ENCODE measurements around the gene CABP4.

The CABP4 gene

GRCh38 chr11:67499808-67500483 is 44.8 kb downstream of the CABP4 start:
- no peak for TF ChIP-seq PAX5 (IDR thresholded peaks at IDR 0.05; ENCODE audit: insufficient read depth, low read length, severe bottlenecking)
- TF ChIP-seq TAF1 (IDR thresholded peaks at IDR 0.05; ENCODE audit: low read depth, low read length), result no peak
- TF ChIP-seq POU2F2 (IDR thresholded peaks at IDR 0.05; ENCODE audit: low read depth, low read length), result no peak
- no peak for TF ChIP-seq SPI1 (IDR thresholded peaks at IDR 0.05; ENCODE audit: low read depth, low read length)
- TF ChIP-seq POLR2A (IDR thresholded peaks at IDR 0.05; ENCODE audit: low read depth, low read length), result no peak
- no peak for TF ChIP-seq POLR2AphosphoS5 (IDR thresholded peaks at IDR 0.05; ENCODE audit: low read depth, low read length)
- FAIRE-seq, result no peak

GRCh38 chr11:67500484-67500821 is 45.3 kb downstream of the CABP4 start:
- DNase-seq (ENCODE audit: insufficient read length, low spot score) (no peak), FAIRE-seq (no peak)
- no peak for TF ChIP-seq POLR2AphosphoS5 (IDR thresholded peaks at IDR 0.05; ENCODE audit: low read depth, low read length)
- no peak for TF ChIP-seq TAF1 (IDR thresholded peaks at IDR 0.05; ENCODE audit: low read depth, low read length)
- no peak for TF ChIP-seq SPI1 (IDR thresholded peaks at IDR 0.05; ENCODE audit: low read depth, low read length)
- TF ChIP-seq POLR2A (IDR thresholded peaks at IDR 0.05; ENCODE audit: low read depth, low read length), result no peak
- TF ChIP-seq PAX5 (IDR thresholded peaks at IDR 0.05; ENCODE audit: insufficient read depth, low read length, severe bottlenecking), result no peak
- TF ChIP-seq POU2F2 (IDR thresholded peaks at IDR 0.05; ENCODE audit: low read depth, low read length), result no peak

More at GRCh38 chr11:67499808-67500483, 44.8 kb downstream of the CABP4 start:
- no peak for DNase-seq (ENCODE audit: insufficient read length, low spot score)

DNA sequence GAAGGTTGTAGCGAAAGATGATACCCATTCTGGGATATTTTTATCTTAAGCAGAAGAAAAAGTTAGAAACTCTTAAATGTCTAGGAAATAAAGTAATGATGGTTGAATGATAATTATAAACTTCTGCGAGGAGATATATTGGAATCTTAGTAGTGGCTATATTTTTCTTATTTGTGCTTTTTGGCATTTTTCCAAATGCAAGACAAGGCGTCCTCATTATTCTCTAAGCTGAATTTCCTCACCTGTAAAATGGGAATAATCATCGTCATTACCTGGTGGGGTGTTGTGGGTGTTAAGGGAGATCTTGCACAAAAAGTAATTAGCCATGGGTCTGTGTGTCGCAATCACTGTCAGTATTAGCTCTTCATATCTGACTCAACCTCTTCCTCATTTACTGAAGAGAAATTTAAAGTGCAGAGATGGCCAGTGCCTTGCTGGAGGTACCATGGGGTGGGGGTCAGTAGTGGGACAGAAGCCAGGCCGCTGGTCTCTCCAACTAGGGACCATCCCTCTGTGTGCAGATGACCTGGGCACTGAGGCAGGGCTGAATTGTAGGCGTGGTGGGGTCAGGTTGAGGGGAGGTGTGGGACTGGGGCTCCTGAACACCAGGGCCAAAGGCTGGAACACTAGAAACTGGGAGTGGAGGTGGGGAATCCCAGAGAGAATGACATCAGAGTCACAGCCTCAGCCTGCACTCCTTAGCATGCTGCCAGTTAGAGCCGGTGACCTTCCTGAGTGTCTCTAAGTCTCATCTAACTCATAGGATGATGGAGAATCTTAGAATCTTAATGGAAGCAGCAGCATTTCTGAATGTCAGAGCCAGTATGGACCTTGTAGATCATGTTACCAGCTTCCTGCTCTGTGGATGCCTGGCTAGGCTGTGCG is 45.9 kb downstream of the CABP4 start:
- no peak for TF ChIP-seq TAF1 (IDR thresholded peaks at IDR 0.05; ENCODE audit: low read depth, low read length)
- TF ChIP-seq POLR2A (IDR thresholded peaks at IDR 0.05; ENCODE audit: low read depth, low read length), result no peak
- TF ChIP-seq PAX5 (IDR thresholded peaks at IDR 0.05; ENCODE audit: insufficient read depth, low read length, severe bottlenecking), result no peak
- FAIRE-seq (no peak), DNase-seq (ENCODE audit: insufficient read length, low spot score) (no peak)

DNA sequence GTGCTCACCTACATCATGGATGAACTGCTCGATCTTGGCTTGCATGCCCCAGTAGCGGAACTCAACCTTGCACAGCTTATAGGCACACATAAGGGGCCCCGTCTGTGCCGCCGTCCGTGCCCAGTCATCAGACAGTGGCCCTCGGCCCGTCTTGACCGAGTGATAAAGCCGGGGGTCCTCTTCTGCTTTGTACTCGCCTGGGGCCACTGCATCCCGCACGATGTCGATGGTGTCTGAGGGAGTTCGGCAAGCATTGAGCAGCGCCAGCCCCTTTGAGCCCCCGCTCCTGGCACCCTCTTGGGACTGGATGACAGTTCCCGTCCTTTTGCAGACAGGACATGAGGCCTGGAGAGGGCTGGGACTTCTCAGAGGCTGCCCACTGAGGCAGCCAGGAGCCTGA is 46.7 kb downstream of the CABP4 start:
- no peak for FAIRE-seq
- no peak for DNase-seq (ENCODE audit: insufficient read length, low spot score)
- TF ChIP-seq TAF1 (IDR thresholded peaks at IDR 0.05; ENCODE audit: low read depth, low read length) (no peak), POLR2A (IDR thresholded peaks at IDR 0.05; ENCODE audit: low read depth, low read length) (no peak), POLR2AphosphoS5 (IDR thresholded peaks at IDR 0.05; ENCODE audit: low read depth, low read length) (no peak), PAX5 (IDR thresholded peaks at IDR 0.05; ENCODE audit: insufficient read depth, low read length, severe bottlenecking) (no peak), SPI1 (IDR thresholded peaks at IDR 0.05; ENCODE audit: low read depth, low read length) (no peak), POU2F2 (IDR thresholded peaks at IDR 0.05; ENCODE audit: low read depth, low read length) (no peak)

DNA sequence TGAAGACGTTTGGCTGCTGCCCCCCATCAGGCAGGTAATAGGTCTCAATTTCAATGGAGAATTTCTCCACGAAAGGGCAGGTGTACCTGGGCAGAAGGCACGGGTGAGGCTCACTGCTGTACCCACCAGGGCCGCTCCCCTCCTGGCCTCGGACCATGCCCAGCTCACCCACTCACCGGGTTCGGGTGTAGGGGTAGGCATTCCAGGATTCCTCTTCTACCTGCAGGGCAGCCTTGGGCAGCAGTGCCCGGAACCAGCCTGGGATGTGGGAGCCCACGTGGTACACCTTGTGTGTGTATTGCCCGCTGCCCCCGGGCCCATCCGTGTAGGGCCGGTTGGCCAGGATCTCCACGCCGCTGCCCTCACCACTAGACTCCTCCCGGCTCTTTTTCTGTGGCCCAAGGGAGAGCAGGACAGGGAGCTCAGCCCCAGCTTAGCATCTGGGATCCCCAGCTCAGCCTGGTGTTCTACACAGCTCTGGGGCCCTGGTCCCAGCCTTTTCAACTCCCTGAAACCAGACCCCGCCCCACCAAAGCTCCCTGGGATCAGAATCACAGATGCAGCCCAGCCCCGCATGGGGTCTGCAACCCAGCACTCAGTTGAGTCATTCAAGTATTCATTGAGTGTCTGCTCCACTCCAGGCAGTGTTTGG is 47.3 kb downstream of the CABP4 start:
- no peak for TF ChIP-seq POU2F2 (IDR thresholded peaks at IDR 0.05; ENCODE audit: low read depth, low read length)
- no peak for DNase-seq (ENCODE audit: insufficient read length, low spot score)
- FAIRE-seq, result no peak

- FAIRE-seq, result no peak
- DNase-seq (ENCODE audit: insufficient read length, low spot score), result no peak
- no peak for TF ChIP-seq POLR2AphosphoS5 (IDR thresholded peaks at IDR 0.05; ENCODE audit: low read depth, low read length)
- no peak for TF ChIP-seq TAF1 (IDR thresholded peaks at IDR 0.05; ENCODE audit: low read depth, low read length)
- TF ChIP-seq POLR2A (IDR thresholded peaks at IDR 0.05; ENCODE audit: low read depth, low read length), result no peak
- no peak for TF ChIP-seq POU2F2 (IDR thresholded peaks at IDR 0.05; ENCODE audit: low read depth, low read length)
- TF ChIP-seq PAX5 (IDR thresholded peaks at IDR 0.05; ENCODE audit: insufficient read depth, low read length, severe bottlenecking), result no peak
- TF ChIP-seq SPI1 (IDR thresholded peaks at IDR 0.05; ENCODE audit: low read depth, low read length), result no peak
These were observed 48.2 kb downstream of the CABP4 start for GRCh38 chr11:67503119-67504004.

- no peak for DNase-seq (ENCODE audit: insufficient read length, low spot score)
- peak; percentile 41 for FAIRE-seq
These were observed 49.1 kb downstream of the CABP4 start for GRCh38 chr11:67504005-67504949.

DNA sequence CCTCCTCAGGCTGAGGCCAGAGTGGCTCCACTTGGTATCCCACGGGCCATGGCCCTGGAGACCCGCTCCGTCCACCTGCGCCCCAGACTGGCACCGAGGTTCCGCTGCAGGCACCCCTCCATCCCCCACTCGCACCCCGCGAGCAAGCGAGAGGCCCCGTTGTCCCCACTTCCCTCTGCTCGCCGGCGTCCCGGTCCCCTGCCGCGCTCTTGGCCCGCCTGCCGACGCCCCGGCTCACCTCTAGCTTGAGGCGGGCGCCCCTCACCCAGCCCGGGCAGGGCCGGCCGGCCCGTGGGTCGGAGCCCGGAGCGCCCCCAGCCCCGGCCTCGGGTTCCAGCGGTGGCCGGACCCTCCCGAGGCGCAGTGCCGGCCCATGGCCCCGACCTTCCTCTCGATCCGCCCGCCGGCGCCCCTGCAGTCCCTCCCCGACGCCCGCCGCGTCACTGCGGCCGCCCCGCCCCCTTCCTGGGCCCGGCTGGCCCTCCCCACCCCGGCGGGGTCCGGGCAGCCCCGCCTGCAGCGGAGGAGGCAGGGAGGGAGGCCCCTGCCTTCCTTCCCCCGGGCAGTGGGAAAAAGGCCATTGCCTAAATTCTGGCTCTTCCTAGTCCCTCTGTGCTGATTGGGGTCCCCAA is 49.9 kb downstream of the CABP4 start, which contains the start of gene PITPNM1:
TSS of gene PITPNM1 (minus strand) at position 414 of the 632 bp plus-strand sequence. CDS start 1,183 bp downstream, outside the sequence.
- peak; percentile 19; the same call in 1 of the 2 replicates for TF ChIP-seq SPI1 (IDR thresholded peaks at IDR 0.05; ENCODE audit: low read depth, low read length)
- no peak for TF ChIP-seq POU2F2 (IDR thresholded peaks at IDR 0.05; ENCODE audit: low read depth, low read length)
- FAIRE-seq (peak; percentile 96), DNase-seq (ENCODE audit: insufficient read length, low spot score) (peak; percentile 83)

More at GRCh38 chr11:67504005-67504949, 49.1 kb downstream of the CABP4 start:
- no peak for TF ChIP-seq PAX5 (IDR thresholded peaks at IDR 0.05; ENCODE audit: insufficient read depth, low read length, severe bottlenecking)
- TF ChIP-seq SPI1 (IDR thresholded peaks at IDR 0.05; ENCODE audit: low read depth, low read length), result no peak
- no peak for TF ChIP-seq TAF1 (IDR thresholded peaks at IDR 0.05; ENCODE audit: low read depth, low read length)
- no peak for TF ChIP-seq POLR2AphosphoS5 (IDR thresholded peaks at IDR 0.05; ENCODE audit: low read depth, low read length)
- TF ChIP-seq POLR2A (IDR thresholded peaks at IDR 0.05; ENCODE audit: low read depth, low read length), result no peak
- TF ChIP-seq POU2F2 (IDR thresholded peaks at IDR 0.05; ENCODE audit: low read depth, low read length), result no peak
